Activated CD8-positive, alpha-beta memory T cell treated with anti-CD3 and anti-CD28 coated beads for 48 hours (primary cell): ENCODE results near the gene RTN1.

Experiments
- DNase-seq, 3 experiments: peaks; one replicate each; pipeline ENCODE4 v3.0.0-alpha.2; 2020; ENCODE audit warnings: low read depth in 2 of 3, low spot score in 2 of 3

RTN1 gene

GRCh38 chr14:59570122-59570521, 300.5 kb downstream of the RTN1 start:
- DNase-seq, result no peak

- no peak for DNase-seq
These were observed 303.9 kb downstream of the RTN1 start for GRCh38 chr14:59566725-59567124.

- DNase-seq, result no peak
These were observed 304.3 kb downstream of the RTN1 start for GRCh38 chr14:59566296-59566695.

GRCh38 chr14:59565087-59565486, 305.5 kb downstream of the RTN1 start:
- DNase-seq, result no peak

- no peak for DNase-seq
These were observed 306.2 kb downstream of the RTN1 start for GRCh38 chr14:59564366-59564765.

- DNase-seq, result no peak
These were observed 323.3 kb downstream of the RTN1 start for GRCh38 chr14:59547310-59547709.
